DND-41 (cell line): ENCODE data around the gene TMEM167A.

Experiments
- ATAC-seq: fragments of 200-7000 bp; cut with Tn5 transposase; 3 replicates; pipeline ENCODE4 v1.9.1; 2021; ENCODE audit warnings: low read depth; ENCODE audit not compliant: insufficient read depth
- DNase-seq: peaks from one replicate; pipeline ENCODE4 v3.0.0-alpha.2; 2020
- H2AFZ ChIP-seq: 2 replicates; pipeline ENCODE4 v1.6.0; 2012; ENCODE audit warnings: low read depth, low read length
- H3K27ac ChIP-seq: 2 replicates; pipeline ENCODE4 v1.5.1; 2012; ENCODE audit warnings: low read length, inconsistent platforms
- H3K27me3 ChIP-seq: fragments of 200-600 bp; sonication (generic); 2 replicates; pipeline ENCODE4 v1.6.0; 2012; ENCODE audit warnings: low read length, mild to moderate bottlenecking, inconsistent platforms; ENCODE audit not compliant: insufficient read depth, poor library complexity
- H3K36me3 ChIP-seq: 2 replicates; pipeline ENCODE4 v1.5.1; 2012; ENCODE audit warnings: low read length, inconsistent platforms; ENCODE audit not compliant: insufficient read depth
- H3K4me1 ChIP-seq: 2 replicates; pipeline ENCODE4 v1.5.1; 2012; ENCODE audit warnings: mild to moderate bottlenecking, low read length; ENCODE audit not compliant: insufficient read depth
- H3K4me2 ChIP-seq: 2 replicates; pipeline ENCODE4 v1.6.0; 2012; ENCODE audit warnings: mild to moderate bottlenecking, moderate library complexity, low read length, inconsistent platforms; ENCODE audit not compliant: insufficient read depth
- H3K4me3 ChIP-seq, 2 experiments: fragments of 200-600 bp in 1 of 2; shearing (Covaris generic) in 1 of 2; 2 replicates each; pipeline ENCODE4 v1.5.1; 2012 to 2016; ENCODE audit warnings: inconsistent platforms in 2 of 2, low read length in 2 of 2, mild to moderate bottlenecking in 2 of 2, low read depth in 1 of 2, moderate library complexity in 1 of 2
- H3K79me2 ChIP-seq: 2 replicates; pipeline ENCODE4 v1.6.0; 2012; ENCODE audit warnings: low read length, inconsistent platforms; ENCODE audit not compliant: insufficient read depth
- H3K9ac ChIP-seq: 2 replicates; pipeline ENCODE4 v1.6.0; 2012; ENCODE audit warnings: low read depth, mild to moderate bottlenecking, inconsistent platforms, low read length, moderate library complexity
- H3K9me3 ChIP-seq: 2 replicates; pipeline ENCODE4 v1.5.1; 2012; ENCODE audit warnings: low read length, moderate library complexity, mild to moderate bottlenecking, inconsistent platforms; ENCODE audit not compliant: insufficient read depth, severe bottlenecking
- H4K20me1 ChIP-seq: 2 replicates; pipeline ENCODE4 v1.6.0; 2012; ENCODE audit warnings: low read length; ENCODE audit not compliant: insufficient read depth
- CTCF ChIP-seq: IDR thresholded peaks from 2 replicates; pipeline ENCODE4 v1.5.1; 2012; ENCODE audit warnings: borderline replicate concordance, low read length, moderate library complexity, mild to moderate bottlenecking; ENCODE audit not compliant: poor library complexity, severe bottlenecking; ENCODE audit errors: extremely low read depth
- EZH2 ChIP-seq: IDR thresholded peaks from 3 replicates; pipeline ENCODE4 v1.6.1; 2012; ENCODE audit warnings: borderline replicate concordance, low read depth, mild to moderate bottlenecking, moderate library complexity, low read length, inconsistent platforms; ENCODE audit not compliant: severe bottlenecking

TMEM167A gene

GRCh38 chr5:83124593-83124992 lies 47.4 kb upstream of the TMEM167A start:
- Histone ChIP-seq H3K4me2 (no peak overlapping the region), H3K9ac (no peak overlapping the region), H3K36me3 (peaks cover 19% of the 10 kb centered on the region; the same call in 1 of the 2 replicates), H3K4me3 (no peak overlapping the region), H3K9me3 (peaks cover 10% of the 10 kb centered on the region), H3K27me3 (no peaks in the 10 kb centered on the region), H4K20me1 (no peaks in the 10 kb centered on the region), H2AFZ (no peak overlapping the region), H3K79me2 (no peaks in the 10 kb centered on the region), H3K4me1 (no peaks in the 10 kb centered on the region), H3K27ac (no peak overlapping the region)
- no peak for DNase-seq
- ATAC-seq = no peak
- TF ChIP-seq EZH2 (no peak), CTCF (no peak)

- ATAC-seq = no peak
- Histone ChIP-seq H2AFZ (no peak overlapping the region), H3K27me3 (no peaks in the 10 kb centered on the region), H3K79me2 (no peaks in the 10 kb centered on the region), H4K20me1 (no peaks in the 10 kb centered on the region), H3K4me2 (no peak overlapping the region), H3K9ac (no peak overlapping the region), H3K27ac (no peak overlapping the region), H3K36me3 (peaks cover 37% of the 10 kb centered on the region), H3K4me1 (no peaks in the 10 kb centered on the region), H3K9me3 (peaks cover 9% of the 10 kb centered on the region), H3K4me3 (no peak overlapping the region)
- no peak for DNase-seq
- no peak for TF ChIP-seq CTCF
Measured at GRCh38 chr5:83118976-83119375, 41.8 kb upstream of the TMEM167A start.

- TF ChIP-seq CTCF (no peak), EZH2 (no peak)
Measured at GRCh38 chr5:83118471-83118870, 41.3 kb upstream of the TMEM167A start.

GRCh38 chr5:83115816-83116215 lies 38.6 kb upstream of the TMEM167A start:
- Histone ChIP-seq H3K36me3 (peaks cover 61% of the 10 kb centered on the region), H3K27ac (no peak overlapping the region), H2AFZ (no peak overlapping the region), H3K4me2 (no peak overlapping the region), H3K4me3 (no peak overlapping the region), H3K79me2 (no peaks in the 10 kb centered on the region), H4K20me1 (no peaks in the 10 kb centered on the region), H3K9ac (no peak overlapping the region), H3K27me3 (no peaks in the 10 kb centered on the region), H3K4me1 (no peaks in the 10 kb centered on the region), H3K9me3 (peaks cover 26% of the 10 kb centered on the region)
- ATAC-seq = no peak
- DNase-seq = no peak
- TF ChIP-seq EZH2 = no peak
- no peak for TF ChIP-seq CTCF

More at GRCh38 chr5:83118471-83118870, 41.3 kb upstream of the TMEM167A start:
- DNase-seq (no peak), ATAC-seq (no peak)
- Histone ChIP-seq H3K79me2 (no peaks in the 10 kb centered on the region), H3K36me3 (peaks cover 40% of the 10 kb centered on the region), H4K20me1 (no peaks in the 10 kb centered on the region), H3K27me3 (no peaks in the 10 kb centered on the region), H3K9me3 (peaks cover 13% of the 10 kb centered on the region), H3K4me2 (no peak overlapping the region), H3K27ac (no peak overlapping the region), H3K9ac (no peak overlapping the region), H3K4me3 (no peak overlapping the region), H2AFZ (no peak overlapping the region), H3K4me1 (no peaks in the 10 kb centered on the region)
